ENCODE measurements around the gene PLXNA2. TPM values are rescaled to one million over a fixed set of nuclear protein-coding genes. Genes with fewer than 3 reads are reported as not detected.

The PLXNA2 gene
- total RNA-seq, 1 experiment from 2014 or later, result 10.2 TPM

DNA sequence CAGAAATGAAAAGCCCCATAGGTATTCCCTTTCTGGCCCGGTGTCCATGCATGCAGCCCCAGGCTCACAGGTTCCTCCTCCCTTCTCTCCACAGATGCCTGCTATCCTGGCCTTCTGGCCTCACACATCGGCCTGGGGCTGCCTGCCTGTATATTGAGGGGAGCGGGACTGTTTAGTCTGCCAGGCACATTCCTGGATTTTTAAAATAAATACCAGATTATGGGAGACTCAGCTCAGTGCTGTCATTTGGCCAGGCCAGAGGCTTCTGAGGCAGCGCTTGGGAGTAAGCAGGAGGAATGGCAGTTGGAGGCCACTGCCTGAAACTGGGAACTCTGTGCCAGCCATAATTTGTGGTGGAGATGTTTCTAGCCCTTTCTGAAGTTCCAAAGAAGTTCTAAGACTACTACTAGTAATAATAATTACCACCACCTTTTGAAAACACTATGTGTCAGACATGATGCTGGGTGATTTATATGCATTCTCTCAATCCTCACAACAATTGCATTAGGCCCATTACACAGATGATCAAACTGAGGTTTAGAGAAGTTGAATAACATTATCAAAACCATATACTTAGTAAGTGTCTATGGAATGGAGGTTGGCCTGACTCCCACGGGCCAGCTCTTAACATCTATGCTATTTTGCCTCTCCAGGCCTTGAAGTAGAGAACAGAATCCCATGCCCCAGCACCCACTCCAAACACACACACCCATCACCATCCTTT lies 107.6 kb downstream of the PLXNA2 start:
- ChIA-PET CTCF (no interaction called here), POLR2A (ENCODE audit: unreplicated experiment) (no interaction called here)
- H4K20me1 ChIP-seq (ENCODE audit: insufficient read depth), result no peaks in the 10 kb centered on the region
- no peak overlapping the region for H3K27ac ChIP-seq
- H3K4me2 ChIP-seq, result no peak overlapping the region
- no peaks in the 10 kb centered on the region for H3K36me3 ChIP-seq (ENCODE audit: low read depth)
- H3K79me2 ChIP-seq (ENCODE audit: low read depth), result no peaks in the 10 kb centered on the region
- no peak overlapping the region for H3K4me3 ChIP-seq
- peaks cover 11% of the 10 kb centered on the region; the same call in 1 of the 2 replicates for H3F3A ChIP-seq (ENCODE audit: insufficient read depth, low read depth)
- BruUV-seq (replicated peaks), result no TSS peak
- no peaks in the 10 kb centered on the region for H3K27me3 ChIP-seq (ENCODE audit: insufficient read depth, low read depth)
- no peak overlapping the region for H2AFZ ChIP-seq
- peaks cover 45% of the 10 kb centered on the region for H3K4me1 ChIP-seq (replicated peaks; ENCODE audit: insufficient read depth)
- H3K9me3 ChIP-seq (ENCODE audit: insufficient read depth, low read depth), result no peaks in the 10 kb centered on the region
- H3K9me2 ChIP-seq (ENCODE audit: insufficient read depth), result no peaks in the 10 kb centered on the region
- intact Hi-C loops (cut with micrococcal nuclease; ENCODE audit: unreplicated experiment), result loop anchor here (1.0 kb wide), 1 partner anchor 109 kb away; no protein-coding TSS in a partner anchor
- TF ChIP-seq, protein P1, sequence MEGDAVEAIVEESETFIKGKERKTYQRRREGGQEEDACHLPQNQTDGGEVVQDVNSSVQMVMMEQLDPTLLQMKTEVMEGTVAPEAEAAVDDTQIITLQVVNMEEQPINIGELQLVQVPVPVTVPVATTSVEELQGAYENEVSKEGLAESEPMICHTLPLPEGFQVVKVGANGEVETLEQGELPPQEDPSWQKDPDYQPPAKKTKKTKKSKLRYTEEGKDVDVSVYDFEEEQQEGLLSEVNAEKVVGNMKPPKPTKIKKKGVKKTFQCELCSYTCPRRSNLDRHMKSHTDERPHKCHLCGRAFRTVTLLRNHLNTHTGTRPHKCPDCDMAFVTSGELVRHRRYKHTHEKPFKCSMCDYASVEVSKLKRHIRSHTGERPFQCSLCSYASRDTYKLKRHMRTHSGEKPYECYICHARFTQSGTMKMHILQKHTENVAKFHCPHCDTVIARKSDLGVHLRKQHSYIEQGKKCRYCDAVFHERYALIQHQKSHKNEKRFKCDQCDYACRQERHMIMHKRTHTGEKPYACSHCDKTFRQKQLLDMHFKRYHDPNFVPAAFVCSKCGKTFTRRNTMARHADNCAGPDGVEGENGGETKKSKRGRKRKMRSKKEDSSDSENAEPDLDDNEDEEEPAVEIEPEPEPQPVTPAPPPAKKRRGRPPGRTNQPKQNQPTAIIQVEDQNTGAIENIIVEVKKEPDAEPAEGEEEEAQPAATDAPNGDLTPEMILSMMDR (conservative IDR thresholded peaks at IDR 0.05), result no peak
- no peak for TF ChIP-seq EZH2 (IDR thresholded peaks at IDR 0.05; ENCODE audit: low read depth)
- no peak for DNase-seq

DNA sequence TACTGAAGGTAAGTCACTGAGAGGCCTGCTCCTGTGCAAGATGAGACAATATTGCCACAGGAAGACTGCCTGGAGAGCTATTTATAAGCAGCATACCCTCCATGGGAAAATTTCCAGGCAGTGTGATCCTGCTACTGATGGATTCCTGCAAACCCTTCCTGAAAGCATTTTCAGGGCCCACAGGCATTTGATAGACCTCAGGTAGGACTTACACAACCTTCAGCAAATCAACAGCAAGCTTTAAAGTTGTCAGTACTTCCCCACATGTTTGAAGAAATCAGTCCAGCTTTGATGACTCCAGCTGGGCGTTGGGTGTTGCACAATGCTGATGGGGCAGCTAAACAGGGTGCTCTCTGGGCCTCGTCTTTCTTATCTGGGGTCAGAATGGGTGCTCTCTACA lies 108.8 kb downstream of the PLXNA2 start:
- intact Hi-C loops (cut with micrococcal nuclease; ENCODE audit: unreplicated experiment), result no loop called here
- DNase-seq, result peak in 1 of 2 experiments; percentile 68
- TF ChIP-seq, protein P1 (conservative IDR thresholded peaks at IDR 0.05), result no peak
- TF ChIP-seq EZH2 (IDR thresholded peaks at IDR 0.05; ENCODE audit: low read depth), result no peak
- Histone ChIP-seq H3F3A (ENCODE audit: insufficient read depth, low read depth) (peaks cover 11% of the 10 kb centered on the region; the same call in 1 of the 2 replicates), H4K20me1 (ENCODE audit: insufficient read depth) (no peaks in the 10 kb centered on the region), H3K36me3 (ENCODE audit: low read depth) (no peaks in the 10 kb centered on the region), H3K79me2 (ENCODE audit: low read depth) (no peaks in the 10 kb centered on the region), H3K4me2 (no peak overlapping the region), H3K4me1 (replicated peaks; ENCODE audit: insufficient read depth) (peaks cover 46% of the 10 kb centered on the region), H3K27ac (no peak overlapping the region), H3K9me3 (ENCODE audit: insufficient read depth, low read depth) (no peaks in the 10 kb centered on the region), H3K9me2 (ENCODE audit: insufficient read depth) (no peaks in the 10 kb centered on the region), H3K4me3 (no peak overlapping the region), H2AFZ (no peak overlapping the region), H3K27me3 (ENCODE audit: insufficient read depth, low read depth) (no peaks in the 10 kb centered on the region)
- no TSS peak for BruUV-seq (replicated peaks)
- ChIA-PET POLR2A (ENCODE audit: unreplicated experiment) (interaction anchor here (0.6 kb wide), 1 partner anchor 1193 kb away, joined by 5 read pairs; no protein-coding TSS in a partner anchor), CTCF (no interaction called here)

DNA sequence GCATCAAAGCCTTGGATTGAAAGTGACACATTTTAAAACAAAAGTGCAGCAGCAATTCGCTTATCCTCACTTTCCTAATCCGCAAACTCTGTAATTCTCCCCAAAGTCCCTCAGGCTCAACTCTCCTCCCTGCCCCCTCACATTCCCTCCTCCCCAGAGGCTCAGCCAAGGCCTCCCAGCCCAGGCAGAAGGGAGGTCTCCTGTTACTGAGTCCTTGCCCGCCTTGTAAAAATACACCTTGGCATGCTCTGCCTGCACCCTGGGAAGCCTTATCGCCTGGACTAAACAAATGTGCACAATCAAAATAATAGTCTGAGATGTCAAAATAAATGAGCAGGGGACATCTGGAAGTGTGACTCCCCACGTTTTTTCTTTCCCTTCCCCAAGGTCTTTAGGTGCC lies 109.7 kb downstream of the PLXNA2 start:
- Histone ChIP-seq H3K79me2 (ENCODE audit: low read depth) (no peaks in the 10 kb centered on the region), H3K27ac (no peak overlapping the region), H3K9me3 (ENCODE audit: insufficient read depth, low read depth) (no peaks in the 10 kb centered on the region), H3K4me2 (no peak overlapping the region), H3F3A (ENCODE audit: insufficient read depth, low read depth) (peaks cover 11% of the 10 kb centered on the region; the same call in 1 of the 2 replicates), H3K36me3 (ENCODE audit: low read depth) (no peaks in the 10 kb centered on the region), H4K20me1 (ENCODE audit: insufficient read depth) (no peaks in the 10 kb centered on the region), H3K4me1 (replicated peaks; ENCODE audit: insufficient read depth) (peaks cover 46% of the 10 kb centered on the region), H2AFZ (no peak overlapping the region), H3K27me3 (ENCODE audit: insufficient read depth, low read depth) (no peaks in the 10 kb centered on the region), H3K9me2 (ENCODE audit: insufficient read depth) (no peaks in the 10 kb centered on the region), H3K4me3 (no peak overlapping the region)
- TF ChIP-seq, protein P1 (conservative IDR thresholded peaks at IDR 0.05), result no peak
- no peak for TF ChIP-seq EZH2 (IDR thresholded peaks at IDR 0.05; ENCODE audit: low read depth)
- POLR2A ChIA-PET (ENCODE audit: unreplicated experiment), result no interaction called here
- DNase-seq, result no peak
- intact Hi-C loops (cut with micrococcal nuclease; ENCODE audit: unreplicated experiment), result loop anchor here (5.0 kb wide), 1 partner anchor 87 kb away; no protein-coding TSS in a partner anchor
- CTCF ChIA-PET, result no interaction called here
- no TSS peak for BruUV-seq (replicated peaks)

Data from PC-9 (cell line).